ENCODE data around the gene GRM7.

GRCh38 chr3:7272203-7272602 lies 411.3 kb downstream of the GRM7 start:
- TF ChIP-seq EZH2 (IDR thresholded peaks at IDR 0.05; ENCODE audit: borderline replicate concordance, insufficient read depth, low read depth, low read length, poor library complexity, severe bottlenecking) (no peak), CTCF (IDR thresholded peaks at IDR 0.05) (no peak)
